Calu3 (cell line): Measurements from ENCODE around the gene ICAM3. TPM values are rescaled to one million over a fixed set of nuclear protein-coding genes. Genes with fewer than 3 reads are reported as not detected.

ENCODE experiments used
- BruUV-seq: library from RNA; stranded (reverse); fragments of 400-500 nt; replicated peaks from 2 replicates; lab custom pipeline; 2021; lab: Mats Ljungman, UMichigan
- CTCF ChIA-PET: fragments of 300-600 bp; sonication (Branson Sonifier 250); formaldehyde crosslinking; loops from one replicate; lab custom pipeline; 2022; ENCODE audit warnings: antibody characterized with exemption; lab: Charles Lee
- DNase-seq: peaks from one replicate; pipeline ENCODE4 v3.0.0; 2022
- H3K27ac Mint-ChIP-seq: one replicate; pipeline ENCODE4 v1.8.0; 2022; ENCODE audit warnings: mixed read lengths; ENCODE audit not compliant: unreplicated experiment
- H3K27me3 Mint-ChIP-seq: one replicate; pipeline ENCODE4 v1.8.0; 2022; ENCODE audit warnings: mixed read lengths; ENCODE audit not compliant: unreplicated experiment
- H3K36me3 Mint-ChIP-seq: one replicate; pipeline ENCODE4 v1.8.0; 2022; ENCODE audit warnings: mild to moderate bottlenecking, moderate library complexity, mixed read lengths; ENCODE audit not compliant: insufficient read depth, unreplicated experiment
- H3K4me1 Mint-ChIP-seq: one replicate; pipeline ENCODE4 v1.8.0; 2022; ENCODE audit warnings: mild to moderate bottlenecking, low read depth, mixed read lengths; ENCODE audit not compliant: unreplicated experiment
- H3K4me3 Mint-ChIP-seq: one replicate; pipeline ENCODE4 v1.8.0; 2022; ENCODE audit warnings: mild to moderate bottlenecking, low read depth, moderate library complexity, mixed read lengths; ENCODE audit not compliant: unreplicated experiment
- H3K9me3 Mint-ChIP-seq: one replicate; pipeline ENCODE4 v1.8.0; 2022; ENCODE audit warnings: low read depth, mixed read lengths; ENCODE audit not compliant: unreplicated experiment
- CTCF ChIP-seq: fragments of 200-600 bp; IDR thresholded peaks from one replicate; pipeline ENCODE4 v1.8.0; 2022; ENCODE audit warnings: antibody characterized with exemption; ENCODE audit not compliant: unreplicated experiment
- intact Hi-C: fragments of 100-400 bp; cut with micrococcal nuclease; formaldehyde crosslinking; loops from one replicate; pipeline ENCODE4 v1.10.0; 2022; ENCODE audit not compliant: unreplicated experiment
- total RNA-seq: library from RNA; stranded (reverse); gene quantifications from 2 replicates; pipeline ENCODE4 v1.2.3, GENCODE V29; 2022

Gene ICAM3
- total RNA-seq, 1 experiment from 2014 or later: 10.8 TPM

GRCh38 chr19:10285393-10285792, 54.0 kb downstream of the ICAM3 start:
- Mint-ChIP-seq H3K36me3 (peaks cover 56% of the 10 kb centered on the region), H3K4me1 (peaks cover 11% of the 10 kb centered on the region), H3K27ac (no peak overlapping the region), H3K9me3 (no peaks in the 10 kb centered on the region), H3K4me3 (no peak overlapping the region), H3K27me3 (peaks cover 8% of the 10 kb centered on the region)
- TSS peak; percentile 52 for BruUV-seq
- TF ChIP-seq CTCF: no peak
- no peak for DNase-seq
- CTCF ChIA-PET: no interaction called here
- intact Hi-C loops: no loop called here

GRCh38 chr19:10284960-10285278, 54.5 kb downstream of the ICAM3 start:
- no peak for DNase-seq
- Mint-ChIP-seq H3K4me1 (peaks cover 7% of the 10 kb centered on the region), H3K27ac (no peak overlapping the region), H3K27me3 (peaks cover 3% of the 10 kb centered on the region), H3K4me3 (no peak overlapping the region), H3K36me3 (peaks cover 56% of the 10 kb centered on the region), H3K9me3 (no peaks in the 10 kb centered on the region)
- no TSS peak for BruUV-seq
- CTCF ChIA-PET: no interaction called here
- TF ChIP-seq CTCF: no peak
- intact Hi-C loops: no loop called here

GRCh38 chr19:10284065-10284959, 55.1 kb downstream of the ICAM3 start:
- Mint-ChIP-seq H3K9me3 (no peaks in the 10 kb centered on the region), H3K4me1 (peaks cover 7% of the 10 kb centered on the region), H3K27me3 (no peaks in the 10 kb centered on the region), H3K4me3 (no peak overlapping the region), H3K36me3 (peaks cover 58% of the 10 kb centered on the region), H3K27ac (no peak overlapping the region)
- CTCF ChIA-PET: no interaction called here
- no peak for TF ChIP-seq CTCF
- DNase-seq: no peak
- intact Hi-C loops: no loop called here
- no TSS peak for BruUV-seq

Other genes starting within 250 kb of the ICAM3 start
- 0.59 and 1.2 TPM in 2 replicates for gene ANGPTL6, start 236.9 kb downstream of the ICAM3 start, total RNA-seq
- 52.2 and 56.4 TPM in 2 replicates for gene PPAN, start 233.3 kb downstream of the ICAM3 start, total RNA-seq
- gene P2RY11, start 227.9 kb downstream of the ICAM3 start, total RNA-seq: 20.7 and 25.2 TPM in 2 replicates
- gene EIF3G, start 219.7 kb downstream of the ICAM3 start, total RNA-seq: 143 and 149 TPM in 2 replicates
- gene DNMT1, start 144.7 kb downstream of the ICAM3 start, total RNA-seq: 133 and 139 TPM in 2 replicates
- 4.8 and 5.3 TPM in 2 replicates for gene S1PR2, start 108.3 kb downstream of the ICAM3 start, total RNA-seq
- gene MRPL4, start 87.4 kb downstream of the ICAM3 start, total RNA-seq: 59.2 and 60.4 TPM in 2 replicates
- gene ICAM1, start 68.5 kb downstream of the ICAM3 start, total RNA-seq: 91.0 and 147 TPM in 2 replicates
- gene ICAM4, start 52.7 kb downstream of the ICAM3 start, total RNA-seq: 1.6 and 1.7 TPM in 2 replicates
- 0.61 and 1.3 TPM in 2 replicates for gene ICAM5, start 49.7 kb downstream of the ICAM3 start, total RNA-seq
- gene ZGLP1, start 29.8 kb downstream of the ICAM3 start, total RNA-seq: 4.6 and 7.0 TPM in 2 replicates
- gene FDX2, start 23.6 kb downstream of the ICAM3 start, total RNA-seq: 18.7 and 18.9 TPM in 2 replicates
- 38.5 and 43.2 TPM in 2 replicates for gene RAVER1, start 6.1 kb downstream of the ICAM3 start, total RNA-seq
- 120 and 130 TPM in 2 replicates for gene TYK2, start 40.9 kb upstream of the ICAM3 start, total RNA-seq
- 181 and 187 TPM in 2 replicates for gene CDC37, start 63.9 kb upstream of the ICAM3 start, total RNA-seq
- 2.8 and 3.6 TPM in 2 replicates for gene PDE4A, start 80.9 kb upstream of the ICAM3 start, total RNA-seq
- gene KEAP1, start 163.7 kb upstream of the ICAM3 start, total RNA-seq: 45.2 and 46.8 TPM in 2 replicates
- gene S1PR5, start 177.8 kb upstream of the ICAM3 start, total RNA-seq: not detected in 2 replicates
- 18.7 and 24.5 TPM in 2 replicates for gene ATG4D, start 204.3 kb upstream of the ICAM3 start, total RNA-seq
- 29.6 and 30.8 TPM in 2 replicates for gene KRI1, start 226.4 kb upstream of the ICAM3 start, total RNA-seq
- 4.2 and 4.4 TPM in 2 replicates for gene CDKN2D, start 229.4 kb upstream of the ICAM3 start, total RNA-seq
- 73.7 and 77.9 TPM in 2 replicates for gene AP1M2, start 247.7 kb upstream of the ICAM3 start, total RNA-seq